ENCODE measurements around the gene MAGEB1. TPM values are rescaled to one million over a fixed set of nuclear protein-coding genes. Genes with fewer than 3 reads are reported as not detected.

MAGEB1 gene
- total RNA-seq, 2 donors from 2014 or later = 0.18 to 0.33 TPM

- no peak overlapping the region for H3K9ac ChIP-seq (ENCODE audit: extremely low read depth, low read length, poor library complexity, severe bottlenecking)
- H3K4me3 Mint-ChIP-seq = no peak overlapping the region
- H3K36me3 ChIP-seq (ENCODE audit: control insufficient read depth, insufficient read depth, low read length) = no peaks in the 10 kb centered on the region
- no peak for TF ChIP-seq CTCF (conservative IDR thresholded peaks at IDR 0.05)
- no peak overlapping the region for H3K27ac ChIP-seq (ENCODE audit: low read depth, low read length)
- H3K27me3 ChIP-seq (ENCODE audit: control insufficient read depth, insufficient read depth, low read length, poor library complexity, severe bottlenecking) = no peaks in the 10 kb centered on the region
- no peak overlapping the region for H3K27ac Mint-ChIP-seq
- peaks cover 10% of the 10 kb centered on the region for H3K36me3 Mint-ChIP-seq (ENCODE audit: low read depth)
- peaks cover 23% of the 10 kb centered on the region for H3K9me3 ChIP-seq (ENCODE audit: control insufficient read depth, low read length)
- no peaks in the 10 kb centered on the region for H3K4me1 ChIP-seq (ENCODE audit: control insufficient read depth, insufficient read depth, low read length)
- no peak overlapping the region for H3K4me3 ChIP-seq (ENCODE audit: low read length)
- peaks cover 34% of the 10 kb centered on the region for H3K9me3 Mint-ChIP-seq
- DNase-seq = no peak
- 100% methylated on average over 1 to 2 of the region's 2 CpGs for WGBS, 2 experiments (ENCODE audit: insufficient coverage in 1 of 2, insufficient read length in 1 of 2)
- H3K27me3 Mint-ChIP-seq (ENCODE audit: insufficient read depth) = peaks cover 1% of the 10 kb centered on the region
- H3K4me1 Mint-ChIP-seq = peaks cover 7% of the 10 kb centered on the region
Observed at GRCh38 chrX:30259927-30260326, 13.0 kb downstream of the MAGEB1 start.

- Mint-ChIP-seq H3K9me3 (peaks cover 23% of the 10 kb centered on the region), H3K27me3 (ENCODE audit: insufficient read depth) (peaks cover 1% of the 10 kb centered on the region), H3K4me1 (peaks cover 7% of the 10 kb centered on the region), H3K4me3 (no peak overlapping the region), H3K36me3 (ENCODE audit: low read depth) (peaks cover 5% of the 10 kb centered on the region), H3K27ac (no peak overlapping the region)
- Histone ChIP-seq H3K4me1 (ENCODE audit: control insufficient read depth, insufficient read depth, low read length) (no peaks in the 10 kb centered on the region), H3K27me3 (ENCODE audit: control insufficient read depth, insufficient read depth, low read length, poor library complexity, severe bottlenecking) (no peaks in the 10 kb centered on the region), H3K27ac (ENCODE audit: low read depth, low read length) (no peak overlapping the region), H3K4me3 (ENCODE audit: low read length) (no peak overlapping the region), H3K36me3 (ENCODE audit: control insufficient read depth, insufficient read depth, low read length) (no peaks in the 10 kb centered on the region), H3K9ac (ENCODE audit: extremely low read depth, low read length, poor library complexity, severe bottlenecking) (no peak overlapping the region), H3K9me3 (ENCODE audit: control insufficient read depth, low read length) (peaks cover 19% of the 10 kb centered on the region)
- no peak for DNase-seq
- TF ChIP-seq CTCF (conservative IDR thresholded peaks at IDR 0.05) = no peak
Observed at GRCh38 chrX:30261012-30261411, 14.1 kb downstream of the MAGEB1 start.

- Histone ChIP-seq H3K4me3 (ENCODE audit: low read length) (no peak overlapping the region), H3K27ac (ENCODE audit: low read depth, low read length) (no peak overlapping the region), H3K36me3 (ENCODE audit: control insufficient read depth, insufficient read depth, low read length) (no peaks in the 10 kb centered on the region), H3K4me1 (ENCODE audit: control insufficient read depth, insufficient read depth, low read length) (no peaks in the 10 kb centered on the region), H3K9ac (ENCODE audit: extremely low read depth, low read length, poor library complexity, severe bottlenecking) (no peak overlapping the region), H3K9me3 (ENCODE audit: control insufficient read depth, low read length) (peaks cover 9% of the 10 kb centered on the region), H3K27me3 (ENCODE audit: control insufficient read depth, insufficient read depth, low read length, poor library complexity, severe bottlenecking) (no peaks in the 10 kb centered on the region)
- H3K4me1 Mint-ChIP-seq = peaks cover 7% of the 10 kb centered on the region
- no peak overlapping the region for H3K4me3 Mint-ChIP-seq
- no peak for TF ChIP-seq CTCF (conservative IDR thresholded peaks at IDR 0.05)
- peaks cover 6% of the 10 kb centered on the region for H3K9me3 Mint-ChIP-seq
- peaks cover 1% of the 10 kb centered on the region for H3K27me3 Mint-ChIP-seq (ENCODE audit: insufficient read depth)
- no peaks in the 10 kb centered on the region for H3K36me3 Mint-ChIP-seq (ENCODE audit: low read depth)
- no peak overlapping the region for H3K27ac Mint-ChIP-seq
- DNase-seq = no peak
- WGBS, 2 experiments (ENCODE audit: insufficient coverage in 1 of 2, insufficient read length in 1 of 2) = no CpG with 5 or more reads among the region's 1 CpG
Observed at GRCh38 chrX:30262763-30263162, 15.8 kb downstream of the MAGEB1 start.

All from endodermal cell (in vitro differentiated cells).